Measurements from ENCODE around the gene CSNK1G1. TPM values are rescaled to one million over a fixed set of nuclear protein-coding genes. Genes with fewer than 3 reads are reported as not detected.
A peak's percentile ranks its signal among the peaks of the same experiment; 100 is the strongest.

The CSNK1G1 gene
- polyA plus RNA-seq, 1 of the 3 experiments (the other 2 are of a cell fraction), result 10.2 TPM

DNA sequence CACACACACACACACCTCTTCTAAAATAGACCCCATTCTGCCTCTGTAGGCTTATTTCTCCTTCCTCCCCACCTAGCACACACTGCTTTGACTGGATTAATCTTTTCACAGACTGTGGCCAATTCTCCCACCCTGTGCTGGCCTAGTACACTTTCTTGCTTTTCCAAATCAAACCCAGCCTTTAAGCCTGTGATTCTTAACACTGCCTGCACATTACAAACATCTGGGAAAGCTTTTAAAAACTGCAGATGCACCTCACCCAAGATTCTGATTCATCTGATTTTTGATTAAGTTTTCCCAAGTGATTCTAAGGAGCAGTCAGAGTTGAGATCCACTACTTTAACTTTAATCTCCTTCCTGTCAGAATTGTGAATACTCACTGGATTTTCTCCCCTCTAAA lies 12.8 kb downstream of the CSNK1G1 start:
- Histone ChIP-seq H3K79me2 (ENCODE audit: insufficient read depth) (peaks cover 95% of the 10 kb centered on the region), H3K9me2 (no peaks in the 10 kb centered on the region), H3K4me2 (peak overlapping the region; percentile 64; the same call in 1 of the 2 replicates), H4K20me1 (ENCODE audit: insufficient read depth) (peaks cover 46% of the 10 kb centered on the region), H3K4me1 (ENCODE audit: control insufficient read depth in 1 of 2, insufficient read depth in 2 of 2, low read depth in 1 of 2, low read length in 1 of 2) (peaks cover 0 to 26% of the 10 kb centered on the region in 2 experiments; a peak in 3 of 4 replicates), H3K27me3 (ENCODE audit: insufficient read depth) (no peaks in the 10 kb centered on the region), H3K27ac (ENCODE audit: low read depth in 2 of 2, low read length in 1 of 2) (peak overlapping the region; percentile 0 to 90; a peak in 3 of 4 replicates), H3K9me3 (no peaks in the 10 kb centered on the region), H3K9ac (peak overlapping the region; percentile 17; the same call in 1 of the 2 replicates), H2AFZ (ENCODE audit: low read depth) (no peak overlapping the region), H3K4me3 (ENCODE audit: low read depth in 2 of 2, low read length in 1 of 2) (no peak overlapping the region), H3K36me3 (replicated peaks in 1 of 2; ENCODE audit: control insufficient read depth in 1 of 2, insufficient read depth in 2 of 2, low read length in 1 of 2) (peaks cover 4 to 43% of the 10 kb centered on the region in 2 experiments), H3F3A (replicated peaks; ENCODE audit: insufficient read depth) (peaks cover 45% of the 10 kb centered on the region)
- peak; percentile 42; the same call in 1 of the 2 replicates for TF ChIP-seq TCF12 (IDR thresholded peaks at IDR 0.05)
- TF ChIP-seq, protein P1, sequence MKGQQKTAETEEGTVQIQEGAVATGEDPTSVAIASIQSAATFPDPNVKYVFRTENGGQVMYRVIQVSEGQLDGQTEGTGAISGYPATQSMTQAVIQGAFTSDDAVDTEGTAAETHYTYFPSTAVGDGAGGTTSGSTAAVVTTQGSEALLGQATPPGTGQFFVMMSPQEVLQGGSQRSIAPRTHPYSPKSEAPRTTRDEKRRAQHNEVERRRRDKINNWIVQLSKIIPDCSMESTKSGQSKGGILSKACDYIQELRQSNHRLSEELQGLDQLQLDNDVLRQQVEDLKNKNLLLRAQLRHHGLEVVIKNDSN (IDR thresholded peaks at IDR 0.05; ENCODE audit: borderline replicate concordance, low read depth), result no peak
- DNase-seq, result no peak
- CTCF ChIA-PET, result no interaction called here
- POLR2A ChIA-PET, result no interaction called here

DNA sequence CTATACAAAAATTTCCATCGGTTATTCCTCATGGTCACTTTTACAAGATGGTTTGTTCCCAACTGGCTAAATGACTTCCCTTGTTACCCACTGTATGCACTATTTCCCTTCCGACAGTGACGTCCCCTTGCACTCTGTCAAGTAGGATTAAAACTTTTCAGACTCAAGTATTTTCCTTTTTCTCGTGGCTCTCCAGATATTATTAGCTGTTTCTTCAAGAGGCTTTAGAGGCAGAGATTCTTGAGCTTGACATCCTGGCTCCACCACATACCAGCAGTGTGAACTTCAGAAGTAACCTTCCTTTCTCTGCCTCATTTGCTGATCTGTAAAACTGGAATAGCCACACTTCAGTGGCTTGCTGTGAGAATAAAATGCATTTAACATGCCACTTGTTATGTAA lies 14.0 kb downstream of the CSNK1G1 start:
- Histone ChIP-seq H3K4me1 (ENCODE audit: control insufficient read depth in 1 of 2, insufficient read depth in 2 of 2, low read depth in 1 of 2, low read length in 1 of 2) (peaks cover 0 to 25% of the 10 kb centered on the region in 2 experiments; a peak in 3 of 4 replicates), H3K9me2 (no peaks in the 10 kb centered on the region), H3K36me3 (replicated peaks in 1 of 2; ENCODE audit: control insufficient read depth in 1 of 2, insufficient read depth in 2 of 2, low read length in 1 of 2) (peaks cover 3 to 35% of the 10 kb centered on the region in 2 experiments), H3K4me3 (ENCODE audit: low read depth in 2 of 2, low read length in 1 of 2) (no peak overlapping the region), H4K20me1 (ENCODE audit: insufficient read depth) (peaks cover 40% of the 10 kb centered on the region), H3K27ac (ENCODE audit: low read depth in 2 of 2, low read length in 1 of 2) (peak overlapping the region in 1 of 2 experiments; percentile 90; a peak in 1 of 4 replicates), H3K9ac (no peak overlapping the region), H3K9me3 (no peaks in the 10 kb centered on the region), H3F3A (replicated peaks; ENCODE audit: insufficient read depth) (peaks cover 37% of the 10 kb centered on the region), H3K79me2 (ENCODE audit: insufficient read depth) (peaks cover 95% of the 10 kb centered on the region), H3K4me2 (no peak overlapping the region), H3K27me3 (ENCODE audit: insufficient read depth) (no peaks in the 10 kb centered on the region), H2AFZ (ENCODE audit: low read depth) (no peak overlapping the region)
- POLR2A ChIA-PET, result no interaction called here
- DNase-seq, result no peak
- 87% methylated on average over 4 of the region's 4 CpGs for WGBS (ENCODE audit: low lambda C conversion rate)
- CTCF ChIA-PET, result no interaction called here
- TF ChIP-seq RCOR1 (IDR thresholded peaks at IDR 0.05; ENCODE audit: low read length), result no peak
- TF ChIP-seq, protein P2, sequence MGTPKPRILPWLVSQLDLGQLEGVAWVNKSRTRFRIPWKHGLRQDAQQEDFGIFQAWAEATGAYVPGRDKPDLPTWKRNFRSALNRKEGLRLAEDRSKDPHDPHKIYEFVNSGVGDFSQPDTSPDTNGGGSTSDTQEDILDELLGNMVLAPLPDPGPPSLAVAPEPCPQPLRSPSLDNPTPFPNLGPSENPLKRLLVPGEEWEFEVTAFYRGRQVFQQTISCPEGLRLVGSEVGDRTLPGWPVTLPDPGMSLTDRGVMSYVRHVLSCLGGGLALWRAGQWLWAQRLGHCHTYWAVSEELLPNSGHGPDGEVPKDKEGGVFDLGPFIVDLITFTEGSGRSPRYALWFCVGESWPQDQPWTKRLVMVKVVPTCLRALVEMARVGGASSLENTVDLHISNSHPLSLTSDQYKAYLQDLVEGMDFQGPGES (IDR thresholded peaks at IDR 0.05; ENCODE audit: low read depth, low read length), result no peak
- no peak for TF ChIP-seq NFIC (IDR thresholded peaks at IDR 0.05; ENCODE audit: borderline replicate concordance)
- TF ChIP-seq FOSL2 (IDR thresholded peaks at IDR 0.05; ENCODE audit: borderline replicate concordance, low read depth), result no peak
- TF ChIP-seq, protein P1 (IDR thresholded peaks at IDR 0.05; ENCODE audit: borderline replicate concordance, low read depth), result no peak
- TF ChIP-seq, protein P3, sequence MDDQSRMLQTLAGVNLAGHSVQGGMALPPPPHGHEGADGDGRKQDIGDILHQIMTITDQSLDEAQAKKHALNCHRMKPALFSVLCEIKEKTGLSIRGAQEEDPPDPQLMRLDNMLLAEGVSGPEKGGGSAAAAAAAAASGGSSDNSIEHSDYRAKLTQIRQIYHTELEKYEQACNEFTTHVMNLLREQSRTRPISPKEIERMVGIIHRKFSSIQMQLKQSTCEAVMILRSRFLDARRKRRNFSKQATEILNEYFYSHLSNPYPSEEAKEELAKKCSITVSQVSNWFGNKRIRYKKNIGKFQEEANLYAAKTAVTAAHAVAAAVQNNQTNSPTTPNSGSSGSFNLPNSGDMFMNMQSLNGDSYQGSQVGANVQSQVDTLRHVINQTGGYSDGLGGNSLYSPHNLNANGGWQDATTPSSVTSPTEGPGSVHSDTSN (IDR thresholded peaks at IDR 0.05), result no peak
- TF ChIP-seq, protein P4, sequence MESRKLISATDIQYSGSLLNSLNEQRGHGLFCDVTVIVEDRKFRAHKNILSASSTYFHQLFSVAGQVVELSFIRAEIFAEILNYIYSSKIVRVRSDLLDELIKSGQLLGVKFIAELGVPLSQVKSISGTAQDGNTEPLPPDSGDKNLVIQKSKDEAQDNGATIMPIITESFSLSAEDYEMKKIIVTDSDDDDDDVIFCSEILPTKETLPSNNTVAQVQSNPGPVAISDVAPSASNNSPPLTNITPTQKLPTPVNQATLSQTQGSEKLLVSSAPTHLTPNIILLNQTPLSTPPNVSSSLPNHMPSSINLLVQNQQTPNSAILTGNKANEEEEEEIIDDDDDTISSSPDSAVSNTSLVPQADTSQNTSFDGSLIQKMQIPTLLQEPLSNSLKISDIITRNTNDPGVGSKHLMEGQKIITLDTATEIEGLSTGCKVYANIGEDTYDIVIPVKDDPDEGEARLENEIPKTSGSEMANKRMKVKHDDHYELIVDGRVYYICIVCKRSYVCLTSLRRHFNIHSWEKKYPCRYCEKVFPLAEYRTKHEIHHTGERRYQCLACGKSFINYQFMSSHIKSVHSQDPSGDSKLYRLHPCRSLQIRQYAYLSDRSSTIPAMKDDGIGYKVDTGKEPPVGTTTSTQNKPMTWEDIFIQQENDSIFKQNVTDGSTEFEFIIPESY (IDR thresholded peaks at IDR 0.05; ENCODE audit: borderline replicate concordance, low read depth), result no peak
- no peak for TF ChIP-seq TCF12 (IDR thresholded peaks at IDR 0.05)
- no peak for TF ChIP-seq POLR2AphosphoS5 (IDR thresholded peaks at IDR 0.05; ENCODE audit: low read depth, low read length)
- TF ChIP-seq RFX5 (IDR thresholded peaks at IDR 0.05; ENCODE audit: low read length), result no peak
- no peak for TF ChIP-seq EP300 (IDR thresholded peaks at IDR 0.05; ENCODE audit: borderline replicate concordance in 1 of 2, low read depth in 1 of 2, low read length in 1 of 2)
- TF ChIP-seq, protein P5, sequence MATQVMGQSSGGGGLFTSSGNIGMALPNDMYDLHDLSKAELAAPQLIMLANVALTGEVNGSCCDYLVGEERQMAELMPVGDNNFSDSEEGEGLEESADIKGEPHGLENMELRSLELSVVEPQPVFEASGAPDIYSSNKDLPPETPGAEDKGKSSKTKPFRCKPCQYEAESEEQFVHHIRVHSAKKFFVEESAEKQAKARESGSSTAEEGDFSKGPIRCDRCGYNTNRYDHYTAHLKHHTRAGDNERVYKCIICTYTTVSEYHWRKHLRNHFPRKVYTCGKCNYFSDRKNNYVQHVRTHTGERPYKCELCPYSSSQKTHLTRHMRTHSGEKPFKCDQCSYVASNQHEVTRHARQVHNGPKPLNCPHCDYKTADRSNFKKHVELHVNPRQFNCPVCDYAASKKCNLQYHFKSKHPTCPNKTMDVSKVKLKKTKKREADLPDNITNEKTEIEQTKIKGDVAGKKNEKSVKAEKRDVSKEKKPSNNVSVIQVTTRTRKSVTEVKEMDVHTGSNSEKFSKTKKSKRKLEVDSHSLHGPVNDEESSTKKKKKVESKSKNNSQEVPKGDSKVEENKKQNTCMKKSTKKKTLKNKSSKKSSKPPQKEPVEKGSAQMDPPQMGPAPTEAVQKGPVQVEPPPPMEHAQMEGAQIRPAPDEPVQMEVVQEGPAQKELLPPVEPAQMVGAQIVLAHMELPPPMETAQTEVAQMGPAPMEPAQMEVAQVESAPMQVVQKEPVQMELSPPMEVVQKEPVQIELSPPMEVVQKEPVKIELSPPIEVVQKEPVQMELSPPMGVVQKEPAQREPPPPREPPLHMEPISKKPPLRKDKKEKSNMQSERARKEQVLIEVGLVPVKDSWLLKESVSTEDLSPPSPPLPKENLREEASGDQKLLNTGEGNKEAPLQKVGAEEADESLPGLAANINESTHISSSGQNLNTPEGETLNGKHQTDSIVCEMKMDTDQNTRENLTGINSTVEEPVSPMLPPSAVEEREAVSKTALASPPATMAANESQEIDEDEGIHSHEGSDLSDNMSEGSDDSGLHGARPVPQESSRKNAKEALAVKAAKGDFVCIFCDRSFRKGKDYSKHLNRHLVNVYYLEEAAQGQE (IDR thresholded peaks at IDR 0.05; ENCODE audit: low read depth, low read length), result no peak
- no peak for TF ChIP-seq FOXM1 (IDR thresholded peaks at IDR 0.05; ENCODE audit: low read depth)
- TF ChIP-seq MXI1 (IDR thresholded peaks at IDR 0.05; ENCODE audit: low read depth, low read length), result no peak
- TF ChIP-seq, protein P6, sequence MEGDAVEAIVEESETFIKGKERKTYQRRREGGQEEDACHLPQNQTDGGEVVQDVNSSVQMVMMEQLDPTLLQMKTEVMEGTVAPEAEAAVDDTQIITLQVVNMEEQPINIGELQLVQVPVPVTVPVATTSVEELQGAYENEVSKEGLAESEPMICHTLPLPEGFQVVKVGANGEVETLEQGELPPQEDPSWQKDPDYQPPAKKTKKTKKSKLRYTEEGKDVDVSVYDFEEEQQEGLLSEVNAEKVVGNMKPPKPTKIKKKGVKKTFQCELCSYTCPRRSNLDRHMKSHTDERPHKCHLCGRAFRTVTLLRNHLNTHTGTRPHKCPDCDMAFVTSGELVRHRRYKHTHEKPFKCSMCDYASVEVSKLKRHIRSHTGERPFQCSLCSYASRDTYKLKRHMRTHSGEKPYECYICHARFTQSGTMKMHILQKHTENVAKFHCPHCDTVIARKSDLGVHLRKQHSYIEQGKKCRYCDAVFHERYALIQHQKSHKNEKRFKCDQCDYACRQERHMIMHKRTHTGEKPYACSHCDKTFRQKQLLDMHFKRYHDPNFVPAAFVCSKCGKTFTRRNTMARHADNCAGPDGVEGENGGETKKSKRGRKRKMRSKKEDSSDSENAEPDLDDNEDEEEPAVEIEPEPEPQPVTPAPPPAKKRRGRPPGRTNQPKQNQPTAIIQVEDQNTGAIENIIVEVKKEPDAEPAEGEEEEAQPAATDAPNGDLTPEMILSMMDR (IDR thresholded peaks at IDR 0.05), result no peak

All from SK-N-SH (cell line).